Lung (tissue), 12 donors: Measurements from ENCODE around the gene COL4A1. TPM values are rescaled to one million over a fixed set of nuclear protein-coding genes. Genes with fewer than 3 reads are reported as not detected.

Experiments used
- ATAC-seq: fragments of 200-7000 bp; cut with Tn5 transposase; one replicate; pipeline ENCODE4 v1.9.1; 2020; ENCODE audit warnings: moderate number of reproducible peaks; ENCODE audit not compliant: insufficient read depth, low FRiP score
- DNase-seq, 3 donors: peaks; one replicate each; pipeline ENCODE4 v3.0.0-alpha.2; 2013 to 2017
- H3K27ac ChIP-seq, 2 donors: one replicate each; pipeline ENCODE4 v1.5.1; 2013; ENCODE audit warnings: mild to moderate bottlenecking in 2 of 2, moderate library complexity in 2 of 2, control low read depth in 1 of 2, inconsistent platforms in 1 of 2, low read depth in 1 of 2, low read length in 1 of 2
- H3K27me3 ChIP-seq, 3 donors: one replicate each; pipeline ENCODE4 v1.5.1; 2013; ENCODE audit warnings: low read length in 2 of 3; ENCODE audit not compliant: control insufficient read depth in 3 of 3, insufficient read depth in 3 of 3
- H3K36me3 ChIP-seq, 4 donors: one replicate each; pipeline ENCODE4 v1.5.1; 2013; ENCODE audit warnings: low read length in 4 of 4, mild to moderate bottlenecking in 1 of 4, moderate library complexity in 1 of 4; ENCODE audit not compliant: control insufficient read depth in 4 of 4, insufficient read depth in 4 of 4
- H3K4me1 ChIP-seq, 5 donors: one replicate each; pipeline ENCODE4 v1.5.1; 2013; ENCODE audit warnings: low read length in 5 of 5, mild to moderate bottlenecking in 2 of 5, moderate library complexity in 1 of 5; ENCODE audit not compliant: control insufficient read depth in 5 of 5, insufficient read depth in 5 of 5
- H3K4me3 ChIP-seq: one replicate; pipeline ENCODE4 v1.5.1; 2013; ENCODE audit warnings: mild to moderate bottlenecking, control low read depth, moderate library complexity
- H3K9ac ChIP-seq, 2 donors: one replicate each; pipeline ENCODE4 v1.5.1; 2013; ENCODE audit warnings: low read length in 2 of 2, control low read depth in 1 of 2; ENCODE audit not compliant: insufficient read depth in 1 of 2
- H3K9me3 ChIP-seq, 4 donors: one replicate each; pipeline ENCODE4 v1.5.1; 2013; ENCODE audit warnings: low read length in 3 of 4, mild to moderate bottlenecking in 1 of 4, moderate library complexity in 1 of 4; ENCODE audit not compliant: control insufficient read depth in 4 of 4, insufficient read depth in 3 of 4
- WGBS, 2 donors: extraction: QIAGEN DNeasy Blood & Tissue Kit; methylation state at CpG; one replicate each; pipeline ENCODE4 v1.1.7; 2013; 5-methylcytosine and 5-hydroxymethylcytosine counted together
- polyA plus RNA-seq, 2 donors: library from polyadenylated mRNA; stranded (reverse); fragments of 200-250 nt; gene quantifications; one replicate each; pipeline ENCODE4 v1.2.1, GENCODE V29; 2013
- total RNA-seq, 2 donors: library from RNA; depleted of rRNA in 1 of 2; stranded (reverse); fragments of >200 nt in 1 of 2; gene quantifications; one replicate each; pipeline ENCODE4 v1.2.1, GENCODE V29; 2014 to 2021
- TF ChIP-seq, protein P1 (sequence below): IDR thresholded peaks from 2 replicates; pipeline ENCODE4 v1.5.1; 2012; ENCODE audit warnings: mild to moderate bottlenecking; ENCODE audit errors: control extremely low read depth, extremely low read depth
- donor health status: control.
- donor health status: control.
- donor health status: Bipolar disorder and iron deficiency.
- donor health status: healthy.
- donor health status: DM: yes; HTN: yes; CAD: no.

Gene COL4A1
- total and polyA plus RNA-seq, 4 donors: 114 to 1,051 (median 318) TPM

DNA sequence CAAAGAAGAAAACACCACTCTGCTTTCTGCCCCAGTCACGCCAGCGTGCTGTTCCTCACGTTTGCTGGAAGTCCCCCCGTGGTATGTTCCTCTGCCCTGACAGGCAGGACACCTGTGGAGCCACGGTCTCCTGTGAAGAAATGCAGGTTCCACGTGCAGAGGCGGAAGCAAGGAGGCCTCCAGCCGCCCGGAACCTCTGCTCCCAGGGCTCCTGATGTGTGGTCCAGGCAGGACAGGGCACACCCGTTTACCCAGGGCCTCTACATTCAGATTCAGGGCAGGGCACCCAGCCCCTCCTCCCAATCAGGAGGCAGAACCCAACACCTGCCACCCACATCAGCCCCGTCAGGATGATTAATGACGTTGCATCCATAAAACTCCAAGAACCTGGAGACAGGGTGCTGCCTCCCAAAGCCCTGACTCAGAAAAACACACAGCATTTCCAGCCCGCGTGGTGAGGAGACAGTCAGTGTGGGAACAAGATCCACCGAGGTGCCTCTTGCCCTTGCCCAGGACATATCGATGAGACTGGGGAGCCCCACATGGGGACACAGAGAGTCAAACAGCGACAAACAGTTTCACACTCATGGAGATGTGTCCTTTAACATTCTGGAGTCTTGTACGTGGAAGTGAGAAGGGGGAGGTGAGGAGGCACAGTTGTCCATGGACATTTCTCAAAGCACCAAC lies 76.2 kb downstream of the COL4A1 start:
- no peak overlapping the region for H3K9ac ChIP-seq
- DNase-seq: no peak
- H3K27ac ChIP-seq: peak overlapping the region in 1 of 2 donors; percentile 10
- H3K36me3 ChIP-seq: peaks cover 0 to 2% (median under 1%) of the 10 kb centered on the region in 4 donors
- no peaks in the 10 kb centered on the region for H3K27me3 ChIP-seq
- WGBS, 2 donors: 81 to 83% methylated on average over 18 of the region's 18 CpGs
- no peaks in the 10 kb centered on the region for H3K9me3 ChIP-seq
- peaks cover 11 to 43% (median 29%) of the 10 kb centered on the region in 5 donors for H3K4me1 ChIP-seq
- no peak for ATAC-seq
- H3K4me3 ChIP-seq: no peak overlapping the region
- TF ChIP-seq, protein P1, sequence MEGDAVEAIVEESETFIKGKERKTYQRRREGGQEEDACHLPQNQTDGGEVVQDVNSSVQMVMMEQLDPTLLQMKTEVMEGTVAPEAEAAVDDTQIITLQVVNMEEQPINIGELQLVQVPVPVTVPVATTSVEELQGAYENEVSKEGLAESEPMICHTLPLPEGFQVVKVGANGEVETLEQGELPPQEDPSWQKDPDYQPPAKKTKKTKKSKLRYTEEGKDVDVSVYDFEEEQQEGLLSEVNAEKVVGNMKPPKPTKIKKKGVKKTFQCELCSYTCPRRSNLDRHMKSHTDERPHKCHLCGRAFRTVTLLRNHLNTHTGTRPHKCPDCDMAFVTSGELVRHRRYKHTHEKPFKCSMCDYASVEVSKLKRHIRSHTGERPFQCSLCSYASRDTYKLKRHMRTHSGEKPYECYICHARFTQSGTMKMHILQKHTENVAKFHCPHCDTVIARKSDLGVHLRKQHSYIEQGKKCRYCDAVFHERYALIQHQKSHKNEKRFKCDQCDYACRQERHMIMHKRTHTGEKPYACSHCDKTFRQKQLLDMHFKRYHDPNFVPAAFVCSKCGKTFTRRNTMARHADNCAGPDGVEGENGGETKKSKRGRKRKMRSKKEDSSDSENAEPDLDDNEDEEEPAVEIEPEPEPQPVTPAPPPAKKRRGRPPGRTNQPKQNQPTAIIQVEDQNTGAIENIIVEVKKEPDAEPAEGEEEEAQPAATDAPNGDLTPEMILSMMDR: no peak

DNA sequence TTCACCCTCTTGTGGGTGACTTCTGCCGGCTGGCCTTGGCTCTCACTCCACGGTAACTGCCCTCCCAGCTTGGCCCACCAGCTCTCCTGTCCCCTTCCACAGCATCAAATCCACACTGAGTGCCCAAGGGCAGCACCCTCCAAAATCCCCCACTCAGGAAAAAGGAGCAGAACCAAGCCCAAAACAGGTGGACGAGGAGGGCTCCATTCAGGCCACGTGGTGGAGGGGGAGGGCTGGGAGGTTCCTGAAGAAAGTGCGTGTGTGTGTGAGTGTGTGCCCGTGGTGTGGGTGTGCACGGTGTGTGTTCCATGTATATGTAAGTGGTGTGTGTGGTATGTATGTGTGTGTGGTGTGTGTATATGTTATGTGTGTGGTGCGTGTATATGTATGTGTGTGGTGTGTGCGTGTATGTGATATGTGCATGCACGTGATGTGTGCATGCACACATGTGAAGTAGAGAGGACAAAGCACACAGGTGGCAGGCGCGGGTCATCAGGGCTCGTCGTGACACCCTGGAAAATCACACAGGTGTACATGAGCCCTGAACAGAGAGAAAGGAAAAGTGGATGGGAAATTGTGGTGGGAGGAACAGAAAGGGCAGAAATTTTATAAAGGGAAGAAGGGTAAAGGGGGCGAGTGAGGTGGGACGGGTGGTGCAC lies 76.9 kb downstream of the COL4A1 start:
- TF ChIP-seq, protein P1: no peak
- DNase-seq (no peak), ATAC-seq (no peak)
- Histone ChIP-seq H3K27ac (no peak overlapping the region), H3K27me3 (no peaks in the 10 kb centered on the region), H3K36me3 (peaks cover 0 to 2% (median under 1%) of the 10 kb centered on the region in 4 donors), H3K9me3 (no peaks in the 10 kb centered on the region), H3K4me3 (no peak overlapping the region), H3K4me1 (peaks cover 11 to 46% (median 32%) of the 10 kb centered on the region in 5 donors), H3K9ac (no peak overlapping the region)
- WGBS, 2 donors: 88 to 91% methylated on average over 16 of the region's 16 CpGs

DNA sequence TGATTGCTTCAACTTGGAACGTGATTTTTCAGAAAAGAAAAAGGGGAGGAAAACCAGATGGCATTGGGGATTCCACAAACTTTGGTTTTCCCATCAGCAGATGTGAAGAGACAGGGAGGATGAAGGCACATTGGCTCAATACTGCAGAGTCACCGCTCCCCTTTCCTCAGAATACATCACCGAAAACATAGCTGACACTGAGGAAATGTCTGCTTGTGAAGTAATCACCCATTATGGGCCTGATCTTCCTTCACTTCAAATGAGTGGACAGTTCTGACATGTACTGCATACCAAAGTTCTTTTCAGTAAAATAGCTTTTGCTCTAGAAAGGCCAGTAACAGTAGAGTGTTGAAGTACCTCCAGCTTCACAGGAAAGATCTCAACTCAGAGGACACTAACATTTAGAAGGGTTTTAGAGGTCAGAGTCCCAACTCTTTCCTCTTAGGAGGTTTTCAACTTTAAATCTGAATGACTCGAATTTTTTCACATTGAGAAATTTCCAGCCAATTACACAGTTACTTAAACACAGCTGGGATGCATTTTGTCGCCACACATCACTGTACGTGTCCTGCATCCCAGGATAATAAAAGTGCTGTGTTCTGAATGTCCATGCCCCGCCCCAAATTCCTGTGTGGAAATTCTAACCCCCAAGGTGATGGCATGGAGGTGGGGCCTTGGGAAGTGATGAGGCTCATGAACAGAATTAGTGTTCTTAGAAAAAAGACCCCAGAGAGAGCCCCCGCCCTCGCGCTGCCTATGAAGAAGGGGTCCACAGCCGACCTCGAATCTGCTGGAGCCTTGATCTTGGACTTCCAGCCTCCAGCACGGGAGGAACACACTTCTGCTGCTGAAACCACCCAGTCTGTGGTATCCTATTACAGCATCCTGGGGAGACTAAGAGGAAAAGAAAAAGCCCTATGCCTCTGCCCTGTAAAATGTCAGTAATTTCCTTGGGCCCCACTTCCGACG lies 77.7 kb downstream of the COL4A1 start:
- TF ChIP-seq, protein P1: no peak

More for the DNA sequence above, 77.7 kb downstream of the COL4A1 start:
- Histone ChIP-seq H3K9ac (no peak overlapping the region), H3K4me1 (peaks cover 11 to 46% (median 32%) of the 10 kb centered on the region in 5 donors), H3K27me3 (no peaks in the 10 kb centered on the region), H3K4me3 (no peak overlapping the region), H3K27ac (peak overlapping the region in 1 of 2 donors; percentile 22), H3K36me3 (peaks cover 0 to 2% (median under 1%) of the 10 kb centered on the region in 4 donors), H3K9me3 (no peaks in the 10 kb centered on the region)
- 78 to 81% methylated on average over 15 of the region's 15 CpGs for WGBS, 2 donors
- DNase-seq (no peak), ATAC-seq (no peak)
